ENCODE results near the gene QSOX2. TPM values are rescaled to one million over a fixed set of nuclear protein-coding genes. Genes with fewer than 3 reads are reported as not detected.

The QSOX2 gene
- total RNA-seq, 2 donors from 2014 or later: 4.3 to 12.2 TPM

DNA sequence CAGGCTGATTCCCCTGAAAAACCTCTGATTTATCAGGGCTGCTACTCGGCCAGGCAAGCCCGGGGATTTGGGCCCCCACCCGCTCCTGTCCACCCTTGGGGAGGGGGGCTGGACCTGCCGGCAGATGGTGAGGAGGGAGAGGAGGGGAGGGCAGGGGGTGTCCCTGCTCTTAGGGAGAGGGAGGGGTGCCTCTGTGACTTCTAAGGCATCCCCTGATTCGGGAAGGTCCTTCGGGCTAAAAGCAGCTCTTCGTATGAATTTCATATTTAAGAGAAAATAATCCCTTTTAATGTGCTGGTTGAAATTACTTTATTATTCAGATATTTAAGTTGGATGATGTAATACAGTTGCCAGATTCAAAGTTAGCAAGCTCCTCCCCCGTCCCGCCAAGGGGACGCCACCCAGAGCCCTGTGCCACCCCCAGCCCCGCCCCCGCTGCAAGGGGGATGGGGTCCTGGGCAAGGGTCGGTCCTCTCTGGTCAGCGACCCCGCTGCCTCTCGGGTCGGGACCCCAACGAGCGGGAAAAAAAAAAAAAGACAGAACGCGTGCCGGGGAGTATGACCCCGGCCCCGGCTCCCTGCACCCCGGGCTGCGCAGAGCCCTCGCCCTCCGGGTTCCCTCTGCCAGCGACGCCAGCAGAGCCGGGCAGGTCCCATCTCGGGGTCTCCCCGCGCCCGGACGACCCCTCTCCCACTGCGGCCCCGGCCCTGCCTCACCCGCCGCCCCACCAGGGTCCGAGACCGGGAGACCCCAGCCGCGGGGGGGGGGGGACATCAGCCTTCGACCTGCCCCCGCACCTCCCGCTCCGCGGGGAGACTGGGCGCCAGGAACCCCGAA lies 53.1 kb downstream of the QSOX2 start:
- peaks cover 60% of the 10 kb centered on the region for H3K27me3 ChIP-seq (replicated peaks; ENCODE audit: insufficient read depth)
- no peaks in the 10 kb centered on the region for H3K36me3 ChIP-seq
- WGBS: 3% methylated on average over 44 of the region's 51 CpGs
- no peak for DNase-seq (ENCODE audit: low spot score)
- H3K4me1 ChIP-seq (replicated peaks): no peaks in the 10 kb centered on the region
- intact Hi-C loops (cut with DNase I): no loop called here
- no peaks in the 10 kb centered on the region for H3K9me3 ChIP-seq
- H3K27ac ChIP-seq: no peak overlapping the region
- no peak overlapping the region for H3K4me3 ChIP-seq
- TF ChIP-seq, protein P1, sequence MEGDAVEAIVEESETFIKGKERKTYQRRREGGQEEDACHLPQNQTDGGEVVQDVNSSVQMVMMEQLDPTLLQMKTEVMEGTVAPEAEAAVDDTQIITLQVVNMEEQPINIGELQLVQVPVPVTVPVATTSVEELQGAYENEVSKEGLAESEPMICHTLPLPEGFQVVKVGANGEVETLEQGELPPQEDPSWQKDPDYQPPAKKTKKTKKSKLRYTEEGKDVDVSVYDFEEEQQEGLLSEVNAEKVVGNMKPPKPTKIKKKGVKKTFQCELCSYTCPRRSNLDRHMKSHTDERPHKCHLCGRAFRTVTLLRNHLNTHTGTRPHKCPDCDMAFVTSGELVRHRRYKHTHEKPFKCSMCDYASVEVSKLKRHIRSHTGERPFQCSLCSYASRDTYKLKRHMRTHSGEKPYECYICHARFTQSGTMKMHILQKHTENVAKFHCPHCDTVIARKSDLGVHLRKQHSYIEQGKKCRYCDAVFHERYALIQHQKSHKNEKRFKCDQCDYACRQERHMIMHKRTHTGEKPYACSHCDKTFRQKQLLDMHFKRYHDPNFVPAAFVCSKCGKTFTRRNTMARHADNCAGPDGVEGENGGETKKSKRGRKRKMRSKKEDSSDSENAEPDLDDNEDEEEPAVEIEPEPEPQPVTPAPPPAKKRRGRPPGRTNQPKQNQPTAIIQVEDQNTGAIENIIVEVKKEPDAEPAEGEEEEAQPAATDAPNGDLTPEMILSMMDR (IDR thresholded peaks at IDR 0.05): no peak
- TF ChIP-seq POLR2A (IDR thresholded peaks at IDR 0.05) (no peak), POLR2AphosphoS5 (IDR thresholded peaks at IDR 0.05) (no peak)

DNA sequence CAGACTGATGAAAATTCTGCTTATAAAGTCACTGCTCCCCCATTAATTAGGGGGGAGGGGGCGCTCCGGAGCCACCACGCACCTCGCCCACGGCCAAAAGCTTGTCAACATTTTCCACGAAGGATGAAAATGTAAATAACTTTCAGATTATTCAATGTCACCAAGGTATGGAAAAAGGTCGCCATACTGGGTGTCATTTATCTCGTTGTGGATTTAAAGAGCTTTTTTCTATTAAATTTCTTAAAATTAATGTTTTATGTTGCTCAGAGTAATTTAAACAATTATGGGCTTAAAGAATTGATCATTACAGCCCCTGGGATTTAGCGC lies 53.7 kb downstream of the QSOX2 start:
- Histone ChIP-seq H3K27me3 (replicated peaks; ENCODE audit: insufficient read depth) (peaks cover 55% of the 10 kb centered on the region), H3K4me3 (no peak overlapping the region), H3K27ac (no peak overlapping the region), H3K9me3 (no peaks in the 10 kb centered on the region), H3K36me3 (no peaks in the 10 kb centered on the region), H3K4me1 (replicated peaks) (no peaks in the 10 kb centered on the region)
- WGBS: 22% methylated on average over 9 of the region's 9 CpGs
- TF ChIP-seq, protein P1 (IDR thresholded peaks at IDR 0.05): no peak
- no peak for TF ChIP-seq POLR2A (IDR thresholded peaks at IDR 0.05)
- no peak for TF ChIP-seq POLR2AphosphoS5 (IDR thresholded peaks at IDR 0.05)
- no peak for DNase-seq (ENCODE audit: low spot score)
- intact Hi-C loops (cut with DNase I): no loop called here

DNA sequence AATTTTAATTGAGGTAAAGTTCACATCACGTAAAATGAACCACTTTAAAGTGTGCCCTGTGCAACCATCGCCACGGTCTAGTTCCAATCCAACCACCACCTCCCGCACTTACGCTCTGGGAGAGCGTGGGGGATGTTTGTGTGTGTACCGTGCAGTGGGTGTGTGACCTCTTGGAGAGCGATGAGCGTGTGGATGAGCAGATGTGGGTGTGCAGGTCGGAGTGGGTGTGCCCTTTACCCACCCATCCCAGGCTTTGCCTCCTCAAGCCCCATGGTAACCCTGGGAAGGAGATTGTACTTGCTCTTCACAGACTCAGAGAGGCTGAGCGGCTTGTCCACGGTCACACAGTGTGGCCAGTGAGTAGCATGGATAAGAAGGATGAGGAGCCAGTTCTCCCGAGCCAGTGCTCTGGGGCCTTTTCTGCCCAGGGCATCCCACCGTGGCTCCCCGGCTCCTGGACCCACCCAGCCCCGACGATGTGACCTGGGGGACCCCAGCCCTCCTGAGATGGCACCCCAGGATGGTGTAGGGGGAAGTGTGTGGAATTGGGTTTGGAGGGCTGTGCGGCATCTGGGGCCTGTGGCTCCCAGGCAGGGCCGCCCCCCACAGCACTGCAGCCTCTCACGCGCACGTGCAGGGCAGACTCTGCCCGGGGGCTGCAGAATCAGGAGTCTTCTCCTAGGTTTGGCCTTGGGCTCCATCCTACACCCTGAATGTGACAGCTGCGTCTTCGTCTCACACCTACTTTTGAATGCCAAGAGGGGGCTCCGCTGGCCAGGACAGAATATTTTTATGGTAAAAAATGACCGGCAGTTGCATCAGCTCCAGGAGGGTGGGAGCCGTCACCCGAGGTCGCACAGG lies 54.3 kb downstream of the QSOX2 start:
- Histone ChIP-seq H3K4me3 (no peak overlapping the region), H3K9me3 (no peaks in the 10 kb centered on the region), H3K36me3 (no peaks in the 10 kb centered on the region), H3K4me1 (replicated peaks) (no peaks in the 10 kb centered on the region), H3K27ac (no peak overlapping the region), H3K27me3 (replicated peaks; ENCODE audit: insufficient read depth) (peaks cover 50% of the 10 kb centered on the region)
- no peak for DNase-seq (ENCODE audit: low spot score)
- intact Hi-C loops (cut with DNase I): no loop called here
- TF ChIP-seq, protein P1 (IDR thresholded peaks at IDR 0.05): no peak
- no peak for TF ChIP-seq POLR2A (IDR thresholded peaks at IDR 0.05)
- TF ChIP-seq POLR2AphosphoS5 (IDR thresholded peaks at IDR 0.05): no peak
- 56% methylated on average over 30 of the region's 30 CpGs for WGBS

DNA sequence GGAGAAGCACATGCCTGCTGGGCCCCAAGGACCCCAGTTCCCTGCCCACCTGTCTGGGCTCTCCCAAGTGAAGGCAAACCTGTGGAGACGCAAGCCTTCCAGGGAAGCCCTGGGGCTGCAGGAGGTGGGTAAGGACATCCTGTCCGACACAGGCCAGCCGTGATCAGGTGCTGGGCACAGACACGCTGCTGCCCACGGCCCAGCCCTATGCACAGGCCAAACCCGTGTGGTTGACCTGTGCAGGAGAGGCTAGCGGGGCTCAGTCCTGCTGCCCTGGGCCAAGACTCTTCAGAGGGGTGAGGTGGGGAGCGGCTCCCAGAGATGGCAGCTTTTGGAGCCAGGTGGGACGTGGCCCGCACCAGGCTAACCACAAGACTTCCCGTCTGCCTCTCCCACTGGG lies 55.0 kb downstream of the QSOX2 start:
- Histone ChIP-seq H3K27ac (no peak overlapping the region), H3K36me3 (no peaks in the 10 kb centered on the region), H3K4me1 (replicated peaks) (no peaks in the 10 kb centered on the region), H3K4me3 (no peak overlapping the region), H3K9me3 (no peaks in the 10 kb centered on the region), H3K27me3 (replicated peaks; ENCODE audit: insufficient read depth) (peaks cover 44% of the 10 kb centered on the region)
- no peak for DNase-seq (ENCODE audit: low spot score)
- intact Hi-C loops (cut with DNase I): no loop called here
- TF ChIP-seq, protein P1 (IDR thresholded peaks at IDR 0.05): no peak
- TF ChIP-seq POLR2AphosphoS5 (IDR thresholded peaks at IDR 0.05) (no peak), POLR2A (IDR thresholded peaks at IDR 0.05) (no peak)
- 76% methylated on average over 8 of the region's 11 CpGs for WGBS
